Liver (tissue), 3 donors: ENCODE data around the gene TNK1.

ENCODE experiments used
- ATF3 ChIP-seq: IDR thresholded peaks from 2 replicates; pipeline ENCODE4 v1.6.1; 2016; ENCODE audit warnings: antibody characterized with exemption
- EGR1 ChIP-seq, 2 donors: IDR thresholded peaks; 2 replicates each; pipeline ENCODE4 v1.6.1; 2016 to 2018; ENCODE audit warnings: antibody characterized with exemption in 2 of 2, low read depth in 2 of 2
- RXRA ChIP-seq, 2 donors: IDR thresholded peaks; 2 replicates each; pipeline ENCODE4 v1.6.1; 2017 to 2018; ENCODE audit warnings: antibody characterized with exemption in 2 of 2, mild to moderate bottlenecking in 1 of 2
- TF ChIP-seq, protein P1 (sequence below): fragments of 150-350 bp; IDR thresholded peaks from 2 replicates; pipeline ENCODE4 v1.5.1; 2017; ENCODE audit warnings: improper control_type of control experiment, low read depth, low read length; ENCODE audit not compliant: missing input control
- TF ChIP-seq, protein P2 (sequence below): IDR thresholded peaks from 2 replicates; pipeline ENCODE4 v1.6.1; 2016; ENCODE audit warnings: antibody characterized with exemption
- donor health status: healthy.
- donor health status: healthy.

- TF ChIP-seq, protein P1, sequence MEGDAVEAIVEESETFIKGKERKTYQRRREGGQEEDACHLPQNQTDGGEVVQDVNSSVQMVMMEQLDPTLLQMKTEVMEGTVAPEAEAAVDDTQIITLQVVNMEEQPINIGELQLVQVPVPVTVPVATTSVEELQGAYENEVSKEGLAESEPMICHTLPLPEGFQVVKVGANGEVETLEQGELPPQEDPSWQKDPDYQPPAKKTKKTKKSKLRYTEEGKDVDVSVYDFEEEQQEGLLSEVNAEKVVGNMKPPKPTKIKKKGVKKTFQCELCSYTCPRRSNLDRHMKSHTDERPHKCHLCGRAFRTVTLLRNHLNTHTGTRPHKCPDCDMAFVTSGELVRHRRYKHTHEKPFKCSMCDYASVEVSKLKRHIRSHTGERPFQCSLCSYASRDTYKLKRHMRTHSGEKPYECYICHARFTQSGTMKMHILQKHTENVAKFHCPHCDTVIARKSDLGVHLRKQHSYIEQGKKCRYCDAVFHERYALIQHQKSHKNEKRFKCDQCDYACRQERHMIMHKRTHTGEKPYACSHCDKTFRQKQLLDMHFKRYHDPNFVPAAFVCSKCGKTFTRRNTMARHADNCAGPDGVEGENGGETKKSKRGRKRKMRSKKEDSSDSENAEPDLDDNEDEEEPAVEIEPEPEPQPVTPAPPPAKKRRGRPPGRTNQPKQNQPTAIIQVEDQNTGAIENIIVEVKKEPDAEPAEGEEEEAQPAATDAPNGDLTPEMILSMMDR, result no peak
- TF ChIP-seq EGR1 (IDR thresholded peaks at IDR 0.05; ENCODE audit: low read depth in 2 of 2), result no peak
- TF ChIP-seq, protein P2, sequence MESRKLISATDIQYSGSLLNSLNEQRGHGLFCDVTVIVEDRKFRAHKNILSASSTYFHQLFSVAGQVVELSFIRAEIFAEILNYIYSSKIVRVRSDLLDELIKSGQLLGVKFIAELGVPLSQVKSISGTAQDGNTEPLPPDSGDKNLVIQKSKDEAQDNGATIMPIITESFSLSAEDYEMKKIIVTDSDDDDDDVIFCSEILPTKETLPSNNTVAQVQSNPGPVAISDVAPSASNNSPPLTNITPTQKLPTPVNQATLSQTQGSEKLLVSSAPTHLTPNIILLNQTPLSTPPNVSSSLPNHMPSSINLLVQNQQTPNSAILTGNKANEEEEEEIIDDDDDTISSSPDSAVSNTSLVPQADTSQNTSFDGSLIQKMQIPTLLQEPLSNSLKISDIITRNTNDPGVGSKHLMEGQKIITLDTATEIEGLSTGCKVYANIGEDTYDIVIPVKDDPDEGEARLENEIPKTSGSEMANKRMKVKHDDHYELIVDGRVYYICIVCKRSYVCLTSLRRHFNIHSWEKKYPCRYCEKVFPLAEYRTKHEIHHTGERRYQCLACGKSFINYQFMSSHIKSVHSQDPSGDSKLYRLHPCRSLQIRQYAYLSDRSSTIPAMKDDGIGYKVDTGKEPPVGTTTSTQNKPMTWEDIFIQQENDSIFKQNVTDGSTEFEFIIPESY, result no peak
- no peak for TF ChIP-seq RXRA (IDR thresholded peaks at IDR 0.05)
- TF ChIP-seq ATF3, result no peak
These were observed 27.8 kb upstream of the TNK1 start for GRCh38 chr17:7352910-7353635.
